ENCODE data around the gene C8G.

Gene C8G

GRCh38 chr9:136922540-136922939, 22.5 kb upstream of the C8G start:
- DNase-seq (ENCODE audit: low read depth): no peak
- H3K4me3 ChIP-seq (ENCODE audit: low read depth, low read length): no peak overlapping the region
- TF ChIP-seq POLR2A (IDR thresholded peaks at IDR 0.05; ENCODE audit: extremely low read depth, insufficient read length) (no peak), MAX (IDR thresholded peaks at IDR 0.05; ENCODE audit: low read depth, low read length) (no peak), MYC (IDR thresholded peaks at IDR 0.05; ENCODE audit: low read depth, low read length) (no peak), CTCF (IDR thresholded peaks at IDR 0.05; ENCODE audit: low read depth, low read length) (no peak)

GRCh38 chr9:136923881-136924280, 21.2 kb upstream of the C8G start:
- TF ChIP-seq MAX (IDR thresholded peaks at IDR 0.05; ENCODE audit: low read depth, low read length): no peak
- TF ChIP-seq MYC (IDR thresholded peaks at IDR 0.05; ENCODE audit: low read depth, low read length): no peak
- TF ChIP-seq CTCF (IDR thresholded peaks at IDR 0.05; ENCODE audit: low read depth, low read length): no peak
- no peak for TF ChIP-seq POLR2A (IDR thresholded peaks at IDR 0.05; ENCODE audit: extremely low read depth, insufficient read length)
- DNase-seq (ENCODE audit: low read depth): no peak
- no peak overlapping the region for H3K4me3 ChIP-seq (ENCODE audit: low read depth, low read length)

- TF ChIP-seq CTCF (IDR thresholded peaks at IDR 0.05; ENCODE audit: low read depth, low read length) (no peak), MAX (IDR thresholded peaks at IDR 0.05; ENCODE audit: low read depth, low read length) (no peak), MYC (IDR thresholded peaks at IDR 0.05; ENCODE audit: low read depth, low read length) (no peak), POLR2A (IDR thresholded peaks at IDR 0.05; ENCODE audit: extremely low read depth, insufficient read length) (no peak)
- DNase-seq (ENCODE audit: low read depth): no peak
- no peak overlapping the region for H3K4me3 ChIP-seq (ENCODE audit: low read depth, low read length)
Observed at GRCh38 chr9:136925414-136926153, 19.5 kb upstream of the C8G start.

- H3K4me3 ChIP-seq (ENCODE audit: low read depth, low read length): no peak overlapping the region
- TF ChIP-seq POLR2A (IDR thresholded peaks at IDR 0.05; ENCODE audit: extremely low read depth, insufficient read length) (no peak), MAX (IDR thresholded peaks at IDR 0.05; ENCODE audit: low read depth, low read length) (no peak), CTCF (IDR thresholded peaks at IDR 0.05; ENCODE audit: low read depth, low read length) (no peak), MYC (IDR thresholded peaks at IDR 0.05; ENCODE audit: low read depth, low read length) (no peak)
- no peak for DNase-seq (ENCODE audit: low read depth)
Observed at GRCh38 chr9:136926154-136926704, 18.8 kb upstream of the C8G start.

GRCh38 chr9:136926749-136927148, 18.3 kb upstream of the C8G start:
- TF ChIP-seq MAX (IDR thresholded peaks at IDR 0.05; ENCODE audit: low read depth, low read length) (no peak), MYC (IDR thresholded peaks at IDR 0.05; ENCODE audit: low read depth, low read length) (no peak), CTCF (IDR thresholded peaks at IDR 0.05; ENCODE audit: low read depth, low read length) (no peak), POLR2A (IDR thresholded peaks at IDR 0.05; ENCODE audit: extremely low read depth, insufficient read length) (no peak)
- DNase-seq (ENCODE audit: low read depth): no peak
- H3K4me3 ChIP-seq (ENCODE audit: low read depth, low read length): no peak overlapping the region
